ENCODE results near the gene KDM4C. TPM values are rescaled to one million over a fixed set of nuclear protein-coding genes. Genes with fewer than 3 reads are reported as not detected.

KDM4C gene
- total RNA-seq, 2 experiments from 2014 or later, result 51.5 to 60.3 TPM

DNA sequence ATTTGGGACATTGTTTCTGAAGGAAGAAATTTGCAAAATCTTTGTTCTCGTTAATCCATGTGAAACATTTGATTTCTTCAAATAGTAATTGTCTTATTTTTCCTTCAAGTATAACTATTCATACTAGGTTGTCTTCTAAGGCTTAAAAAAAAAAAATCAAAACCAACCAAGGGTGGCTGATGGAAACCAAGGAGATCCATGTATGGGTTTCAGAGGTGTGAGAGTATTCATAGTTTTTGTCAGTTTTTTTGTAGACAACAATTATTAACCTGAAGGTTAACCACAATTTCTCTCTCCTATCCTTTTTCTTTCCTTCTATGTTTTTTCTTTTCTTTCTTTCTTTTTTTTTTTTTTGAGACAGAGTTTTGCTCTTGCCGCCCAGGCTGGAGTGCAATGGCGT is 35.4 kb downstream of the KDM4C start:
- POLR2A ChIA-PET, result no interaction called here
- H3K36me3 ChIP-seq (ENCODE audit: insufficient read depth, low read length), result peaks cover 44% of the 10 kb centered on the region
- H2AFZ ChIP-seq (ENCODE audit: low read length), result no peak overlapping the region
- no peaks in the 10 kb centered on the region for H3K4me1 ChIP-seq (ENCODE audit: insufficient read depth, low read length, poor library complexity, severe bottlenecking)
- intact Hi-C loops (cut with micrococcal nuclease; ENCODE audit: unreplicated experiment), result no loop called here
- no peak overlapping the region for H3K27ac ChIP-seq (ENCODE audit: low read depth, low read length, poor library complexity, severe bottlenecking)
- DNase-seq (ENCODE audit: low spot score), result no peak
- H3K9me2 ChIP-seq (ENCODE audit: insufficient read depth, low read length), result no peaks in the 10 kb centered on the region
- BruUV-seq (replicated peaks), result no TSS peak
- no peak overlapping the region for H3K4me2 ChIP-seq (ENCODE audit: low read length)
- no peak overlapping the region for H3K4me3 ChIP-seq (ENCODE audit: low read depth, low read length, poor library complexity, severe bottlenecking)
- CTCF ChIA-PET (ENCODE audit: unreplicated experiment), result no interaction called here
- H3K79me2 ChIP-seq (ENCODE audit: insufficient read depth, low read depth, low read length), result peaks cover 9% of the 10 kb centered on the region; the same call in 1 of the 2 replicates
- H3K9me3 ChIP-seq (ENCODE audit: low read length), result peaks cover 5% of the 10 kb centered on the region; the same call in 1 of the 2 replicates
- no peaks in the 10 kb centered on the region for H4K20me1 ChIP-seq (ENCODE audit: insufficient read depth, low read length)
- TF ChIP-seq, protein P1, sequence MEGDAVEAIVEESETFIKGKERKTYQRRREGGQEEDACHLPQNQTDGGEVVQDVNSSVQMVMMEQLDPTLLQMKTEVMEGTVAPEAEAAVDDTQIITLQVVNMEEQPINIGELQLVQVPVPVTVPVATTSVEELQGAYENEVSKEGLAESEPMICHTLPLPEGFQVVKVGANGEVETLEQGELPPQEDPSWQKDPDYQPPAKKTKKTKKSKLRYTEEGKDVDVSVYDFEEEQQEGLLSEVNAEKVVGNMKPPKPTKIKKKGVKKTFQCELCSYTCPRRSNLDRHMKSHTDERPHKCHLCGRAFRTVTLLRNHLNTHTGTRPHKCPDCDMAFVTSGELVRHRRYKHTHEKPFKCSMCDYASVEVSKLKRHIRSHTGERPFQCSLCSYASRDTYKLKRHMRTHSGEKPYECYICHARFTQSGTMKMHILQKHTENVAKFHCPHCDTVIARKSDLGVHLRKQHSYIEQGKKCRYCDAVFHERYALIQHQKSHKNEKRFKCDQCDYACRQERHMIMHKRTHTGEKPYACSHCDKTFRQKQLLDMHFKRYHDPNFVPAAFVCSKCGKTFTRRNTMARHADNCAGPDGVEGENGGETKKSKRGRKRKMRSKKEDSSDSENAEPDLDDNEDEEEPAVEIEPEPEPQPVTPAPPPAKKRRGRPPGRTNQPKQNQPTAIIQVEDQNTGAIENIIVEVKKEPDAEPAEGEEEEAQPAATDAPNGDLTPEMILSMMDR (conservative IDR thresholded peaks at IDR 0.05; ENCODE audit: low read length), result no peak
- no peak for TF ChIP-seq EZH2phosphoT487 (IDR thresholded peaks at IDR 0.05; ENCODE audit: borderline replicate concordance, low read depth, low read length)

DNA sequence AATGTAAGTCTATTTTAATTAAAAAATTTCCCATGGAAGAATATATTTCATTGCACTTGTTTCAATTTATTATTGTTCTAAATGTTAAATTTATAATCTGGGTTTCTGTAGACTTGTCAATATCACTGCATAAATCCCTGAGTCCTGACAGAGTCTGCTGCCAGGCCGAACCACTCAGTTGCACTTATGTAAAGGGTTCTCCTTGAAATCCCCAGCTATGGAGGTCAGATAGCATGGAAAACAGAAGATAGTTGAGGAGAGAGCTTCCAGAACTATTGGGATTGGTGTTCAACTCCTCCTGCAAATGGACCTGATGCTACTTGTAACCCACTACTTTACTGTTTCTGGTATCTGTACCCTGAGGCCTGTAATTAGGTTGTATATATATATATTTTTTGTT is 37.2 kb downstream of the KDM4C start:
- Histone ChIP-seq H3K36me3 (ENCODE audit: insufficient read depth, low read length) (peaks cover 53% of the 10 kb centered on the region), H3K4me2 (ENCODE audit: low read length) (no peak overlapping the region), H3K79me2 (ENCODE audit: insufficient read depth, low read depth, low read length) (peaks cover 5% of the 10 kb centered on the region; the same call in 1 of the 2 replicates), H3K4me1 (ENCODE audit: insufficient read depth, low read length, poor library complexity, severe bottlenecking) (no peaks in the 10 kb centered on the region), H3K9me3 (ENCODE audit: low read length) (peaks cover 5% of the 10 kb centered on the region; the same call in 1 of the 2 replicates), H3K9me2 (ENCODE audit: insufficient read depth, low read length) (no peaks in the 10 kb centered on the region), H4K20me1 (ENCODE audit: insufficient read depth, low read length) (no peaks in the 10 kb centered on the region), H2AFZ (ENCODE audit: low read length) (no peak overlapping the region), H3K27ac (ENCODE audit: low read depth, low read length, poor library complexity, severe bottlenecking) (no peak overlapping the region), H3K4me3 (ENCODE audit: low read depth, low read length, poor library complexity, severe bottlenecking) (no peak overlapping the region)
- ChIA-PET CTCF (ENCODE audit: unreplicated experiment) (no interaction called here), POLR2A (no interaction called here)
- intact Hi-C loops (cut with micrococcal nuclease; ENCODE audit: unreplicated experiment), result no loop called here
- TSS peak; percentile 41 for BruUV-seq (replicated peaks)
- no peak for DNase-seq (ENCODE audit: low spot score)
- TF ChIP-seq, protein P1 (conservative IDR thresholded peaks at IDR 0.05; ENCODE audit: low read length), result no peak
- no peak for TF ChIP-seq EZH2phosphoT487 (IDR thresholded peaks at IDR 0.05; ENCODE audit: borderline replicate concordance, low read depth, low read length)

DNA sequence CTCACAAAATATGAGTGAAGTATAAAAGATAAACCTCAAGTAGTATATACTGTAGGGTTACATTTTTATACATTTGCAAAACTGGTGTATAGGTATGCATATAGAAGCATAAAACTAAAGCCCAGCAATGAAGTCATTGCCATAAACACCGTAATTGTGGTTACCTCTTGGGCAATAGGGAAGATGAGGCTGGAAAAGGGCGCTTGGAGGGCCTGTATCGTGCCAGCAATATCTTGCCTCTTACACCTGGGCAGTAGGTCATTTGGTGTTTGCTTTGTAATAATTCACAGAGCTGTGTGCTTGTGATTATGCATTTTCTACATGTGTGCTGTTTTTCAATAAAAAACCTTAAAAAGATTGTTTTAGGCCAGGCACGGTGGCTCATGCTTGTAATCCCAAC is 45.2 kb downstream of the KDM4C start:
- BruUV-seq (replicated peaks), result no TSS peak
- Histone ChIP-seq H3K36me3 (ENCODE audit: insufficient read depth, low read length) (peaks cover 40% of the 10 kb centered on the region), H3K79me2 (ENCODE audit: insufficient read depth, low read depth, low read length) (no peaks in the 10 kb centered on the region), H3K4me1 (ENCODE audit: insufficient read depth, low read length, poor library complexity, severe bottlenecking) (no peaks in the 10 kb centered on the region), H3K9me2 (ENCODE audit: insufficient read depth, low read length) (no peaks in the 10 kb centered on the region), H3K4me2 (ENCODE audit: low read length) (no peak overlapping the region), H2AFZ (ENCODE audit: low read length) (no peak overlapping the region), H3K9me3 (ENCODE audit: low read length) (peaks cover 1% of the 10 kb centered on the region; the same call in 1 of the 2 replicates), H4K20me1 (ENCODE audit: insufficient read depth, low read length) (no peaks in the 10 kb centered on the region), H3K4me3 (ENCODE audit: low read depth, low read length, poor library complexity, severe bottlenecking) (no peak overlapping the region), H3K27ac (ENCODE audit: low read depth, low read length, poor library complexity, severe bottlenecking) (no peak overlapping the region)
- TF ChIP-seq EZH2phosphoT487 (IDR thresholded peaks at IDR 0.05; ENCODE audit: borderline replicate concordance, low read depth, low read length), result no peak
- TF ChIP-seq, protein P1 (conservative IDR thresholded peaks at IDR 0.05; ENCODE audit: low read length), result no peak
- no peak for DNase-seq (ENCODE audit: low spot score)
- POLR2A ChIA-PET, result no interaction called here
- CTCF ChIA-PET (ENCODE audit: unreplicated experiment), result no interaction called here
- intact Hi-C loops (cut with micrococcal nuclease; ENCODE audit: unreplicated experiment), result no loop called here
